ENCODE measurements around the gene EML3. TPM values are rescaled to one million over a fixed set of nuclear protein-coding genes. Genes with fewer than 3 reads are reported as not detected.

EML3 gene
- total RNA-seq, 2 experiments from 2014 or later, result 81.8 to 97.1 TPM

GRCh38 chr11:62613291-62613778 is 760 bp upstream of the EML3 start:
- H3K27me3 Mint-ChIP-seq (ENCODE audit: low read depth), result no peaks in the 10 kb centered on the region
- DNase-seq, result no peak
- CTCF ChIA-PET, result interaction anchor here (0.5 to 1.5 kb wide), 3 partner anchors 14 to 30 kb away, joined by 3 to 8 read pairs (median 3); no protein-coding TSS in a partner anchor
- peak overlapping the region; percentile 43 for H3K4me3 Mint-ChIP-seq
- H3K9me3 Mint-ChIP-seq, result no peaks in the 10 kb centered on the region
- H3K4me1 Mint-ChIP-seq (ENCODE audit: low read depth), result peaks cover 47% of the 10 kb centered on the region
- intact Hi-C loops (cut with micrococcal nuclease), result loop anchor here (5.0 kb wide), 1 partner anchor 159 kb away; the partner anchor contains the start of gene TAF6L
- peak overlapping the region; percentile 87 for H3K27ac Mint-ChIP-seq
- H3K36me3 Mint-ChIP-seq (ENCODE audit: low read depth), result peaks cover 23% of the 10 kb centered on the region

GRCh38 chr11:62611705-62612365 is 740 bp downstream of the EML3 start:
- CTCF ChIA-PET, result interaction anchor here (0.7 to 5.3 kb wide), 15 partner anchors 9 to 311 kb away, joined by 3 to 28 read pairs (median 4); partner anchors contain the start of genes C11orf98, CSKMT, MTA2 and TUT1
- peak overlapping the region; percentile 98 for H3K27ac Mint-ChIP-seq
- H3K9me3 Mint-ChIP-seq, result no peaks in the 10 kb centered on the region
- H3K36me3 Mint-ChIP-seq (ENCODE audit: low read depth), result peaks cover 28% of the 10 kb centered on the region
- DNase-seq, result peak; percentile 74
- intact Hi-C loops (cut with micrococcal nuclease), result loop anchor here (1.0 to 5.0 kb wide), 6 partner anchors 9 to 160 kb away; partner anchors contain the start of genes B3GAT3, C11orf98, CSKMT and GANAB
- no peaks in the 10 kb centered on the region for H3K27me3 Mint-ChIP-seq (ENCODE audit: low read depth)
- H3K4me3 Mint-ChIP-seq, result peak overlapping the region; percentile 99
- peaks cover 57% of the 10 kb centered on the region for H3K4me1 Mint-ChIP-seq (ENCODE audit: low read depth)

- Mint-ChIP-seq H3K27me3 (ENCODE audit: low read depth) (no peaks in the 10 kb centered on the region), H3K36me3 (ENCODE audit: low read depth) (peaks cover 30% of the 10 kb centered on the region), H3K4me1 (ENCODE audit: low read depth) (peaks cover 59% of the 10 kb centered on the region), H3K4me3 (peak overlapping the region; percentile 99), H3K9me3 (no peaks in the 10 kb centered on the region), H3K27ac (peak overlapping the region; percentile 98)
- CTCF ChIA-PET, result interaction anchor here (0.7 to 5.3 kb wide), 19 partner anchors 8 to 312 kb away, joined by 3 to 28 read pairs (median 4); partner anchors contain the start of genes C11orf98, CSKMT, MTA2 and TUT1
- no peak for DNase-seq
- intact Hi-C loops (cut with micrococcal nuclease), result loop anchor here (1.0 to 5.0 kb wide), 2 partner anchors 10 to 161 kb away; partner anchors contain the start of genes MTA2 and TAF6L
Observed at GRCh38 chr11:62610814-62611704, 1.5 kb downstream of the EML3 start.

- intact Hi-C loops (cut with micrococcal nuclease), result loop anchor here (5.0 kb wide), 1 partner anchor 162 kb away; the partner anchor contains the start of gene TAF6L
- H3K9me3 Mint-ChIP-seq, result no peaks in the 10 kb centered on the region
- CTCF ChIA-PET, result interaction anchor here (0.6 to 5.3 kb wide), 8 partner anchors 9 to 131 kb away, joined by 3 to 28 read pairs (median 4); partner anchors contain the start of genes C11orf98, CSKMT, MTA2 and TUT1
- peaks cover 60% of the 10 kb centered on the region for H3K4me1 Mint-ChIP-seq (ENCODE audit: low read depth)
- H3K27ac Mint-ChIP-seq, result peak overlapping the region; percentile 61
- no peak for DNase-seq
- H3K27me3 Mint-ChIP-seq (ENCODE audit: low read depth), result no peaks in the 10 kb centered on the region
- H3K4me3 Mint-ChIP-seq, result peak overlapping the region; percentile 99
- peaks cover 32% of the 10 kb centered on the region for H3K36me3 Mint-ChIP-seq (ENCODE audit: low read depth)
Observed at GRCh38 chr11:62610403-62610802, 2.2 kb downstream of the EML3 start.

- H3K4me1 Mint-ChIP-seq (ENCODE audit: low read depth), result peaks cover 50% of the 10 kb centered on the region
- no peaks in the 10 kb centered on the region for H3K9me3 Mint-ChIP-seq
- no peak overlapping the region for H3K27ac Mint-ChIP-seq
- H3K4me3 Mint-ChIP-seq, result no peak overlapping the region
- peaks cover 43% of the 10 kb centered on the region for H3K36me3 Mint-ChIP-seq (ENCODE audit: low read depth)
- DNase-seq, result no peak
- CTCF ChIA-PET, result interaction anchor here (5.3 kb wide), 1 partner anchor 16 kb away, joined by 28 read pairs; the partner anchor contains the start of gene TUT1
- intact Hi-C loops (cut with micrococcal nuclease), result no loop called here
- no peaks in the 10 kb centered on the region for H3K27me3 Mint-ChIP-seq (ENCODE audit: low read depth)
Observed at GRCh38 chr11:62608776-62609175, 3.8 kb downstream of the EML3 start.

GRCh38 chr11:62607714-62608113 is 4.9 kb downstream of the EML3 start:
- CTCF ChIA-PET, result interaction anchor here (0.5 to 5.3 kb wide), 3 partner anchors 15 to 1747 kb away, joined by 3 to 28 read pairs (median 3); partner anchors contain the start of gene TUT1
- Mint-ChIP-seq H3K27ac (no peak overlapping the region), H3K27me3 (ENCODE audit: low read depth) (no peaks in the 10 kb centered on the region), H3K9me3 (no peaks in the 10 kb centered on the region), H3K36me3 (ENCODE audit: low read depth) (peaks cover 50% of the 10 kb centered on the region), H3K4me3 (no peak overlapping the region), H3K4me1 (ENCODE audit: low read depth) (peaks cover 51% of the 10 kb centered on the region)
- intact Hi-C loops (cut with micrococcal nuclease), result no loop called here
- no peak for DNase-seq

GRCh38 chr11:62605902-62606301 is 6.7 kb downstream of the EML3 start:
- no peak overlapping the region for H3K4me3 Mint-ChIP-seq
- DNase-seq, result no peak
- peaks cover 51% of the 10 kb centered on the region for H3K36me3 Mint-ChIP-seq (ENCODE audit: low read depth)
- H3K27ac Mint-ChIP-seq, result no peak overlapping the region
- intact Hi-C loops (cut with micrococcal nuclease), result no loop called here
- no peaks in the 10 kb centered on the region for H3K27me3 Mint-ChIP-seq (ENCODE audit: low read depth)
- peaks cover 44% of the 10 kb centered on the region for H3K4me1 Mint-ChIP-seq (ENCODE audit: low read depth)
- CTCF ChIA-PET, result no interaction called here
- no peaks in the 10 kb centered on the region for H3K9me3 Mint-ChIP-seq

- Mint-ChIP-seq H3K9me3 (no peaks in the 10 kb centered on the region), H3K4me1 (ENCODE audit: low read depth) (peaks cover 40% of the 10 kb centered on the region), H3K27me3 (ENCODE audit: low read depth) (no peaks in the 10 kb centered on the region), H3K4me3 (no peak overlapping the region), H3K27ac (no peak overlapping the region), H3K36me3 (ENCODE audit: low read depth) (peaks cover 53% of the 10 kb centered on the region)
- CTCF ChIA-PET, result interaction anchor here (1.2 kb wide), 1 partner anchor 14 kb away, joined by 3 read pairs; the partner anchor contains the start of gene TUT1
- intact Hi-C loops (cut with micrococcal nuclease), result no loop called here
- no peak for DNase-seq
Observed at GRCh38 chr11:62605467-62605866, 7.1 kb downstream of the EML3 start.

- Mint-ChIP-seq H3K4me1 (ENCODE audit: low read depth) (peaks cover 39% of the 10 kb centered on the region), H3K9me3 (no peaks in the 10 kb centered on the region), H3K27ac (no peak overlapping the region), H3K36me3 (ENCODE audit: low read depth) (peaks cover 58% of the 10 kb centered on the region), H3K4me3 (no peak overlapping the region), H3K27me3 (ENCODE audit: low read depth) (no peaks in the 10 kb centered on the region)
- no peak for DNase-seq
- CTCF ChIA-PET, result interaction anchor here (0.7 to 1.2 kb wide), 2 partner anchors 13 to 88 kb away, joined by 3 read pairs; partner anchors contain the start of gene TUT1
- intact Hi-C loops (cut with micrococcal nuclease), result no loop called here
Observed at GRCh38 chr11:62604460-62605120, 8.0 kb downstream of the EML3 start.

- peaks cover 58% of the 10 kb centered on the region for H3K36me3 Mint-ChIP-seq (ENCODE audit: low read depth)
- peak overlapping the region; percentile 4 for H3K27ac Mint-ChIP-seq
- H3K4me1 Mint-ChIP-seq (ENCODE audit: low read depth), result peaks cover 43% of the 10 kb centered on the region
Observed at GRCh38 chr11:62603776-62604299, 8.7 kb downstream of the EML3 start.

GRCh38 chr11:62603072-62603408 is 9.5 kb downstream of the EML3 start:
- DNase-seq, result no peak
- H3K36me3 Mint-ChIP-seq (ENCODE audit: low read depth), result peaks cover 64% of the 10 kb centered on the region
- no peaks in the 10 kb centered on the region for H3K27me3 Mint-ChIP-seq (ENCODE audit: low read depth)
- H3K27ac Mint-ChIP-seq, result no peak overlapping the region
- intact Hi-C loops (cut with micrococcal nuclease), result no loop called here
- no peaks in the 10 kb centered on the region for H3K9me3 Mint-ChIP-seq
- CTCF ChIA-PET, result interaction anchor here (1.6 kb wide), 1 partner anchor 8 kb away, joined by 4 read pairs; no protein-coding TSS in a partner anchor
- H3K4me3 Mint-ChIP-seq, result peak overlapping the region; percentile 10
- peaks cover 44% of the 10 kb centered on the region for H3K4me1 Mint-ChIP-seq (ENCODE audit: low read depth)

More at GRCh38 chr11:62603776-62604299, 8.7 kb downstream of the EML3 start:
- Mint-ChIP-seq H3K4me3 (no peak overlapping the region), H3K9me3 (no peaks in the 10 kb centered on the region), H3K27me3 (ENCODE audit: low read depth) (no peaks in the 10 kb centered on the region)
- CTCF ChIA-PET, result interaction anchor here (0.7 to 1.6 kb wide), 2 partner anchors 8 to 88 kb away, joined by 3 to 4 read pairs; no protein-coding TSS in a partner anchor
- no peak for DNase-seq
- intact Hi-C loops (cut with micrococcal nuclease), result no loop called here
